Activated CD4-positive, alpha-beta memory T cell treated with anti-CD3 and anti-CD28 coated beads, Interleukin-2, amount 10 ng/mL, durations not matched to agents 7 days and 5 days (primary cell): ENCODE measurements around the gene SERPINE3. TPM values are rescaled to one million over a fixed set of nuclear protein-coding genes. Genes with fewer than 3 reads are reported as not detected.

Experiments
- CTCF ChIA-PET: fragments of 350-600 bp; sonication (Branson Sonifier 250); formaldehyde crosslinking; loops from one replicate; lab custom pipeline; 2021; ENCODE audit warnings: antibody characterized with exemption, inconsistent platforms; lab: Charles Lee
- POLR2A ChIA-PET: fragments of 350-600 bp; sonication (Branson Sonifier 250); formaldehyde crosslinking; loops from one replicate; lab custom pipeline; 2021; ENCODE audit warnings: antibody characterized with exemption; lab: Charles Lee
- DNase-seq: peaks from one replicate; pipeline ENCODE4 v3.0.0-alpha.2; 2020
- H3K27ac Mint-ChIP-seq: one replicate; pipeline ENCODE4 v1.8.0; 2021; ENCODE audit warnings: mild to moderate bottlenecking, mixed read lengths
- H3K27me3 Mint-ChIP-seq: one replicate; pipeline ENCODE4 v1.8.0; 2021; ENCODE audit warnings: mixed read lengths
- H3K36me3 Mint-ChIP-seq: one replicate; pipeline ENCODE4 v1.8.0; 2021; ENCODE audit warnings: low read depth, mixed read lengths
- H3K4me1 Mint-ChIP-seq: one replicate; pipeline ENCODE4 v1.8.0; 2021; ENCODE audit warnings: mixed read lengths
- H3K4me3 Mint-ChIP-seq: one replicate; pipeline ENCODE4 v1.8.0; 2021; ENCODE audit warnings: mild to moderate bottlenecking, mixed read lengths
- H3K9me3 Mint-ChIP-seq: one replicate; pipeline ENCODE4 v1.8.0; 2021; ENCODE audit warnings: mixed read lengths
- total RNA-seq, 2 experiments: library from RNA; stranded (reverse); gene quantifications; one replicate each; pipeline ENCODE4 v1.2.3, GENCODE V29; 2021

SERPINE3 gene
- total RNA-seq, 2 experiments from 2014 or later = not detected

- DNase-seq = no peak
- H3K9me3 Mint-ChIP-seq = no peaks in the 10 kb centered on the region
- CTCF ChIA-PET = no interaction called here
- no peaks in the 10 kb centered on the region for H3K27me3 Mint-ChIP-seq
- no peaks in the 10 kb centered on the region for H3K36me3 Mint-ChIP-seq
- POLR2A ChIA-PET = no interaction called here
- H3K4me1 Mint-ChIP-seq = no peaks in the 10 kb centered on the region
- no peak overlapping the region for H3K27ac Mint-ChIP-seq
- H3K4me3 Mint-ChIP-seq = no peak overlapping the region
Measured at GRCh38 chr13:51355217-51355616, 15.7 kb downstream of the SERPINE3 start.

DNA sequence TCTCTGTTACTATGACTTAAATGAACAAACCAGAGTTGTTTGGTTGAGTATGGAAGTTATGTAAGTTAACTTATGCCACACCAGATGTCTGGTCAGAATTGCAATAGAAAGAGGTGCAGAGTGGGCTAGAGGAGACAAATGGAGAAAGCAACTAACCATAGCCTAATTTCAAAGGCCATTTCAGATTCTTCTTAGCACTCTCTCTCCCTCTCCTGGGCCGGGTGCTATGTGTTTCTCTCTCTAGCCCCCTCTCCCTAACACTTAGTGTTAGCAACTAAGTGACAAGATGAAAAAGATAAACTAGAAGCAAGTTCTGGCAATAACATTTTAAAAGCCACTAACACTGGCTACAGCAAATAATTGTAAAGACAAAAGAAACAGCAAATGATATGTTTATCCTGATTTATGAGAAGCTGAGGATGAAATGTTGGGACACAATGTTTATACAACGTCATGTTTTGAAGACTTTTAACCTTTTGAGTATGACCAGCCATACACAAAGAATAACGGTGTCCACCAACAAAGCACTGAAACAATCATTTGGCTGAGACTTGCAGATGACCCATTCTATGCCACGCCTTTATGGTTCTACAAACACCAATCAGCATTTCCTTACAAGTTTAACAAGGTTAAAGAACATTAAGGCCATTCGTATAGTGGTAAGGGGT, 18.6 kb downstream of the SERPINE3 start:
- H3K4me1 Mint-ChIP-seq = no peaks in the 10 kb centered on the region
- no peak overlapping the region for H3K27ac Mint-ChIP-seq
- H3K9me3 Mint-ChIP-seq = no peaks in the 10 kb centered on the region
- peaks cover 24% of the 10 kb centered on the region for H3K36me3 Mint-ChIP-seq
- H3K27me3 Mint-ChIP-seq = no peaks in the 10 kb centered on the region
- no peak for DNase-seq
- CTCF ChIA-PET = no interaction called here
- POLR2A ChIA-PET = no interaction called here
- H3K4me3 Mint-ChIP-seq = no peak overlapping the region

GRCh38 chr13:51359352-51359751, 19.9 kb downstream of the SERPINE3 start:
- H3K36me3 Mint-ChIP-seq = peaks cover 32% of the 10 kb centered on the region
- no peaks in the 10 kb centered on the region for H3K9me3 Mint-ChIP-seq
- CTCF ChIA-PET = interaction anchor here (0.6 kb wide), 1 partner anchor 73 kb away, joined by 4 read pairs; no protein-coding TSS in a partner anchor
- POLR2A ChIA-PET = interaction anchor here (0.9 kb wide), 1 partner anchor 444 kb away, joined by 3 read pairs; no protein-coding TSS in a partner anchor
- H3K27ac Mint-ChIP-seq = no peak overlapping the region
- no peak for DNase-seq
- H3K27me3 Mint-ChIP-seq = no peaks in the 10 kb centered on the region
- peaks cover under 1% of the 10 kb centered on the region for H3K4me1 Mint-ChIP-seq
- H3K4me3 Mint-ChIP-seq = no peak overlapping the region

GRCh38 chr13:51360489-51360888, 21.0 kb downstream of the SERPINE3 start:
- H3K9me3 Mint-ChIP-seq = no peaks in the 10 kb centered on the region
- ChIA-PET POLR2A (no interaction called here), CTCF (no interaction called here)
- H3K27me3 Mint-ChIP-seq = no peaks in the 10 kb centered on the region
- H3K4me1 Mint-ChIP-seq = peaks cover 6% of the 10 kb centered on the region
- no peak for DNase-seq
- H3K27ac Mint-ChIP-seq = no peak overlapping the region
- peaks cover 41% of the 10 kb centered on the region for H3K36me3 Mint-ChIP-seq
- H3K4me3 Mint-ChIP-seq = no peak overlapping the region

- no peaks in the 10 kb centered on the region for H3K27me3 Mint-ChIP-seq
- H3K4me3 Mint-ChIP-seq = no peak overlapping the region
- H3K9me3 Mint-ChIP-seq = no peaks in the 10 kb centered on the region
- H3K36me3 Mint-ChIP-seq = peaks cover 41% of the 10 kb centered on the region
- DNase-seq = no peak
- ChIA-PET CTCF (no interaction called here), POLR2A (no interaction called here)
- H3K27ac Mint-ChIP-seq = no peak overlapping the region
- H3K4me1 Mint-ChIP-seq = peaks cover 6% of the 10 kb centered on the region
Measured at GRCh38 chr13:51361106-51361505, 21.6 kb downstream of the SERPINE3 start.

- Mint-ChIP-seq H3K9me3 (no peaks in the 10 kb centered on the region), H3K4me1 (peaks cover 6% of the 10 kb centered on the region), H3K27ac (no peak overlapping the region), H3K36me3 (peaks cover 55% of the 10 kb centered on the region), H3K4me3 (no peak overlapping the region), H3K27me3 (no peaks in the 10 kb centered on the region)
- no peak for DNase-seq
- ChIA-PET CTCF (no interaction called here), POLR2A (no interaction called here)
Measured at GRCh38 chr13:51363625-51364024, 24.1 kb downstream of the SERPINE3 start.

DNA sequence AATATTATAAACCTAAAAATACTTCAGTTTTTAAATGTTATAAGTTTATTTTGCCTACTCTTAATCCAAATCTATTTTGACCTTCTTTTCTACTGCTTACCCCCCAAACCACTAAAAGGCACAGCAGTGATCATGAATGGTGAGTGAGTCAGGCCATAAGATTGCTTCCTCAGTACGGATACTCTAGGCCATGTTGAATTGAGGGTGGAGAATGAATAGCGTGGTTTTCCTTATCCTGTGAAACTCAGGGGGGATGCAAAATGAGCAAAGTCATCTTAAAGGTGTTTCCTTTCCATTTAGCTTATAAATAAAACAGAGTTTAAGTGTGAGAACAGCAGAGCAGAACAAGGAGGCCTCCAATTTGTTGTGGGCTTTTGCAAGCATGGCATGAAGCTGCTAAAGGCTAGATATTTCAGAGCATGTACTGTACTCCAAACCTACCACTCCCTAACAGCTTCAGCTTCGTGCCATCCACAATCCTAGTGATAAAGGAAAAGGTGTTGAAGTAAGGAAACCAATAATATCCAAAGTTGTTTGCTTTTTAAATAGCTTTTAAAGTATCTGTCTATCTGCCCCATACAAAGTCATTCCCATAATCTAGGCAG, 25.0 kb downstream of the SERPINE3 start:
- Mint-ChIP-seq H3K27ac (no peak overlapping the region), H3K36me3 (peaks cover 61% of the 10 kb centered on the region), H3K4me1 (peaks cover 6% of the 10 kb centered on the region), H3K4me3 (no peak overlapping the region), H3K9me3 (no peaks in the 10 kb centered on the region), H3K27me3 (no peaks in the 10 kb centered on the region)
- POLR2A ChIA-PET = no interaction called here
- DNase-seq = no peak
- CTCF ChIA-PET = no interaction called here

DNA sequence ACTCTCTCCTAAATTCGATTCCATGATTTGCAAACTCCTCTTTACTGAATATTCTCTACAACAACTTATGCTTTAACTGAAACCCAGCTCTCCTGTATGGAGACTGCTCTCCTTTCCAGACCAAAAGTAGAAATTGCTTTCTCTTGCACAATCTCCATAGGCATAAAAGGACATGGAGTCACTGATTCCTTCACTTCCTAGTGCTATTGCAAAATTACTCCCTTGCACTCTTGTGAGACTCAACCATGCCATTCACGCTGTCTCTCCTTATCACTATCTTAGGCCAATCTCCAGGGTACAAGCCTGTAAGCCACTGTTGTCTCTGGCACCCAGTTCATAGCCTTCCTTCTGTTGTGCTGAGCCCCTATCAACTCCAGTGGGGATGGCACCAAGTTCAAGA, 30.6 kb downstream of the SERPINE3 start:
- no peak for DNase-seq
- ChIA-PET CTCF (no interaction called here), POLR2A (no interaction called here)
- Mint-ChIP-seq H3K4me3 (no peak overlapping the region), H3K9me3 (no peaks in the 10 kb centered on the region), H3K4me1 (no peaks in the 10 kb centered on the region), H3K27me3 (no peaks in the 10 kb centered on the region), H3K36me3 (peaks cover 31% of the 10 kb centered on the region), H3K27ac (no peak overlapping the region)

DNA sequence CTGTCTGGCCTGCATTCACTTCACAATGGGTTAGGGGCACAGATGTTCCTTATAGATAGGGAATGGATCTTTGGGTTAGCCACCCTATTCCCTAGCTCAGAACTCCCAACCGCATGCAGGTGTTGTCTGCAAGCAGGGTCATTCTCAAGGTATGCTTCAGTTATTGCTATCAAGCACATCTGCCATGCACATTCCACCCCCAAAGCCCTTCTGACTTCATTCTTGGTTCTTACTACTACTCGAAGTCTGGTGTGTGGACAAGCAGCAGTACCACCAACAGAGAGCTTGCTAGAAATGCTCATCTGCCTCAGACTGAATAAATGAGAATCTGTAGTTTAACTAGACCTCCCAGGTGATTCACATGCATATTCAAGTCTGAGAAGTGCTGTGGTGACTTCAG, 31.3 kb downstream of the SERPINE3 start:
- Mint-ChIP-seq H3K9me3 (no peaks in the 10 kb centered on the region), H3K4me1 (no peaks in the 10 kb centered on the region), H3K27me3 (no peaks in the 10 kb centered on the region), H3K27ac (no peak overlapping the region), H3K36me3 (peaks cover 34% of the 10 kb centered on the region), H3K4me3 (no peak overlapping the region)
- no peak for DNase-seq
- CTCF ChIA-PET = no interaction called here
- POLR2A ChIA-PET = no interaction called here

- Mint-ChIP-seq H3K9me3 (no peaks in the 10 kb centered on the region), H3K4me3 (no peak overlapping the region), H3K36me3 (peaks cover 35% of the 10 kb centered on the region), H3K27me3 (no peaks in the 10 kb centered on the region), H3K4me1 (no peaks in the 10 kb centered on the region), H3K27ac (no peak overlapping the region)
- DNase-seq = no peak
- CTCF ChIA-PET = interaction anchor here (1.3 kb wide), 1 partner anchor 426 kb away, joined by 6 read pairs; no protein-coding TSS in a partner anchor
- POLR2A ChIA-PET = no interaction called here
Measured at GRCh38 chr13:51371768-51372399, 32.4 kb downstream of the SERPINE3 start.

GRCh38 chr13:51373451-51373850, 34.0 kb downstream of the SERPINE3 start:
- Mint-ChIP-seq H3K4me3 (no peak overlapping the region), H3K27me3 (no peaks in the 10 kb centered on the region), H3K36me3 (peaks cover 39% of the 10 kb centered on the region), H3K9me3 (no peaks in the 10 kb centered on the region), H3K4me1 (no peaks in the 10 kb centered on the region), H3K27ac (no peak overlapping the region)
- POLR2A ChIA-PET = no interaction called here
- no peak for DNase-seq
- CTCF ChIA-PET = no interaction called here

- Mint-ChIP-seq H3K4me3 (no peak overlapping the region), H3K4me1 (no peaks in the 10 kb centered on the region), H3K27me3 (no peaks in the 10 kb centered on the region), H3K27ac (no peak overlapping the region), H3K9me3 (no peaks in the 10 kb centered on the region), H3K36me3 (peaks cover 42% of the 10 kb centered on the region)
- POLR2A ChIA-PET = interaction anchor here (0.6 kb wide), 1 partner anchor 204 kb away, joined by 3 read pairs; no protein-coding TSS in a partner anchor
- no peak for DNase-seq
- CTCF ChIA-PET = no interaction called here
Measured at GRCh38 chr13:51380269-51380668, 40.8 kb downstream of the SERPINE3 start.

- H3K36me3 Mint-ChIP-seq = peaks cover 30% of the 10 kb centered on the region
- ChIA-PET POLR2A (no interaction called here), CTCF (no interaction called here)
- no peak overlapping the region for H3K27ac Mint-ChIP-seq
- no peak for DNase-seq
- no peak overlapping the region for H3K4me3 Mint-ChIP-seq
- no peaks in the 10 kb centered on the region for H3K27me3 Mint-ChIP-seq
- H3K9me3 Mint-ChIP-seq = no peaks in the 10 kb centered on the region
- no peaks in the 10 kb centered on the region for H3K4me1 Mint-ChIP-seq
Measured at GRCh38 chr13:51385114-51385513, 45.6 kb downstream of the SERPINE3 start.
